ENCODE results near the gene EARS2.

GRCh38 chr16:23524886-23525285 is 32.3 kb downstream of the EARS2 start:
- TF ChIP-seq CTCF (IDR thresholded peaks at IDR 0.05) (no peak), POLR2A (IDR thresholded peaks at IDR 0.05) (no peak)
